PC-3 (cell line): Measurements from ENCODE around the gene TRIM23. TPM values are rescaled to one million over a fixed set of nuclear protein-coding genes. Genes with fewer than 3 reads are reported as not detected.

Source experiments
- ATAC-seq: fragments of 200-7000 bp; cut with Tn5 transposase; 2 replicates; pipeline ENCODE4 v1.9.1; 2020; ENCODE audit warnings: mild to moderate bottlenecking, moderate library complexity
- BruUV-seq: library from RNA; stranded (reverse); fragments of 400-500 nt; replicated peaks from 2 replicates; lab custom pipeline; 2021; lab: Mats Ljungman, UMichigan
- CTCF ChIA-PET: fragments of 300-600 bp; sonication (Branson Sonifier 250); formaldehyde crosslinking; loops from one replicate; lab custom pipeline; 2022; ENCODE audit warnings: antibody characterized with exemption; lab: Charles Lee
- POLR2A ChIA-PET: fragments of 300-600 bp; sonication (Branson Sonifier 250); formaldehyde crosslinking; loops from one replicate; lab custom pipeline; 2022; ENCODE audit warnings: antibody characterized with exemption; ENCODE audit not compliant: unreplicated experiment; lab: Charles Lee
- DNase-seq: peaks from one replicate; pipeline ENCODE4 v3.0.0-alpha.2; 2015
- H2AFZ ChIP-seq: fragments of 300-600 bp; sonication (generic); 2 replicates; pipeline ENCODE4 v1.6.0; 2016; ENCODE audit warnings: antibody characterized with exemption, low read length
- H3F3A ChIP-seq: fragments of 300-600 bp; sonication (generic); one replicate; pipeline ENCODE4 v1.6.0; 2017; ENCODE audit warnings: antibody characterized with exemption, low read length, control low read depth, mild to moderate bottlenecking; ENCODE audit not compliant: unreplicated experiment
- H3K27ac ChIP-seq: fragments of 300-600 bp; sonication (generic); 2 replicates; pipeline ENCODE4 v1.5.1; 2016; ENCODE audit warnings: mild to moderate bottlenecking, low read length
- H3K27me3 ChIP-seq: fragments of 300-600 bp; sonication (generic); 2 replicates; pipeline ENCODE4 v1.6.1; 2016; ENCODE audit warnings: low read length, mixed read lengths
- H3K36me3 ChIP-seq: fragments of 300-600 bp; sonication (generic); 2 replicates; pipeline ENCODE4 v1.6.1; 2016; ENCODE audit warnings: low read depth, mixed run types, low read length, mixed read lengths
- H3K4me1 ChIP-seq: fragments of 300-600 bp; sonication (generic); 2 replicates; pipeline ENCODE4 v1.5.1; 2016; ENCODE audit warnings: low read length; ENCODE audit not compliant: insufficient read depth
- H3K4me2 ChIP-seq: fragments of 300-600 bp; sonication (generic); 2 replicates; pipeline ENCODE4 v1.6.0; 2016; ENCODE audit warnings: low read length
- H3K4me3 ChIP-seq: fragments of 300-600 bp; sonication (generic); 2 replicates; pipeline ENCODE4 v1.5.1; 2016; ENCODE audit warnings: mild to moderate bottlenecking, low read length, mixed read lengths
- H3K79me2 ChIP-seq: fragments of 300-600 bp; sonication (generic); 2 replicates; pipeline ENCODE4 v1.6.1; 2017; ENCODE audit warnings: low read length, mixed read lengths
- H3K9ac ChIP-seq: fragments of 300-600 bp; sonication (generic); 2 replicates; pipeline ENCODE4 v1.6.0; 2016; ENCODE audit warnings: mild to moderate bottlenecking, low read length
- H3K9me2 ChIP-seq: fragments of 300-600 bp; sonication (generic); replicated peaks from 2 replicates; pipeline ENCODE4 v1.6.1; 2016; ENCODE audit warnings: mixed run types, low read length, mixed read lengths
- H3K9me3 ChIP-seq: fragments of 300-600 bp; sonication (generic); 2 replicates; pipeline ENCODE4 v1.6.1; 2016; ENCODE audit warnings: low read length, mixed read lengths
- H4K20me1 ChIP-seq: fragments of 300-600 bp; sonication (generic); 2 replicates; pipeline ENCODE4 v1.6.1; 2016; ENCODE audit warnings: low read length, mixed read lengths
- EZH2 ChIP-seq: fragments of 300-600 bp; sonication (generic); IDR thresholded peaks from one replicate; pipeline ENCODE4 v1.6.1; 2017; ENCODE audit warnings: antibody characterized with exemption, mild to moderate bottlenecking, low read length; ENCODE audit not compliant: unreplicated experiment
- EZH2phosphoT487 ChIP-seq: fragments of 300-600 bp; sonication (generic); IDR thresholded peaks from 2 replicates; pipeline ENCODE4 v1.6.1; 2018; ENCODE audit warnings: mild to moderate bottlenecking, antibody characterized with exemption, low read length, borderline replicate concordance
- intact Hi-C: fragments of 100-400 bp; cut with micrococcal nuclease; formaldehyde crosslinking; loops from 2 replicates; pipeline ENCODE4 v1.9.0; 2023
- total RNA-seq: library from RNA; depleted of rRNA; stranded (reverse); fragments of >200 nt; gene quantifications from 2 replicates; pipeline ENCODE4 v1.2.3, GENCODE V29; 2014
- TF ChIP-seq, protein P1 (sequence below): fragments of 300-600 bp; sonication (generic); conservative IDR thresholded peaks from 2 replicates; pipeline ENCODE4 v1.5.1; 2017; ENCODE audit warnings: antibody characterized with exemption, low read depth, mild to moderate bottlenecking, low read length

TRIM23 gene
- total RNA-seq, 1 experiment from 2014 or later, result 7.7 TPM

- no peaks in the 10 kb centered on the region for H3K4me1 ChIP-seq
- CTCF ChIA-PET, result no interaction called here
- no peaks in the 10 kb centered on the region for H3K9me3 ChIP-seq
- H3K9ac ChIP-seq, result no peak overlapping the region
- no peak for TF ChIP-seq EZH2
- TF ChIP-seq, protein P1, sequence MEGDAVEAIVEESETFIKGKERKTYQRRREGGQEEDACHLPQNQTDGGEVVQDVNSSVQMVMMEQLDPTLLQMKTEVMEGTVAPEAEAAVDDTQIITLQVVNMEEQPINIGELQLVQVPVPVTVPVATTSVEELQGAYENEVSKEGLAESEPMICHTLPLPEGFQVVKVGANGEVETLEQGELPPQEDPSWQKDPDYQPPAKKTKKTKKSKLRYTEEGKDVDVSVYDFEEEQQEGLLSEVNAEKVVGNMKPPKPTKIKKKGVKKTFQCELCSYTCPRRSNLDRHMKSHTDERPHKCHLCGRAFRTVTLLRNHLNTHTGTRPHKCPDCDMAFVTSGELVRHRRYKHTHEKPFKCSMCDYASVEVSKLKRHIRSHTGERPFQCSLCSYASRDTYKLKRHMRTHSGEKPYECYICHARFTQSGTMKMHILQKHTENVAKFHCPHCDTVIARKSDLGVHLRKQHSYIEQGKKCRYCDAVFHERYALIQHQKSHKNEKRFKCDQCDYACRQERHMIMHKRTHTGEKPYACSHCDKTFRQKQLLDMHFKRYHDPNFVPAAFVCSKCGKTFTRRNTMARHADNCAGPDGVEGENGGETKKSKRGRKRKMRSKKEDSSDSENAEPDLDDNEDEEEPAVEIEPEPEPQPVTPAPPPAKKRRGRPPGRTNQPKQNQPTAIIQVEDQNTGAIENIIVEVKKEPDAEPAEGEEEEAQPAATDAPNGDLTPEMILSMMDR, result no peak
- TF ChIP-seq EZH2phosphoT487, result no peak
- DNase-seq (no peak), ATAC-seq (no peak)
- no TSS peak for BruUV-seq
- no peaks in the 10 kb centered on the region for H4K20me1 ChIP-seq
- no peak overlapping the region for H3K4me2 ChIP-seq
- POLR2A ChIA-PET, result no interaction called here
- no peak overlapping the region for H3K27ac ChIP-seq
- no peaks in the 10 kb centered on the region for H3K79me2 ChIP-seq
- H3F3A ChIP-seq, result no peaks in the 10 kb centered on the region
- H3K9me2 ChIP-seq, result no peaks in the 10 kb centered on the region
- intact Hi-C loops, result no loop called here
- H3K4me3 ChIP-seq, result no peak overlapping the region
- no peak overlapping the region for H2AFZ ChIP-seq
- no peaks in the 10 kb centered on the region for H3K27me3 ChIP-seq
- H3K36me3 ChIP-seq, result no peaks in the 10 kb centered on the region
These were observed 23.8 kb upstream of the TRIM23 start for GRCh38 chr5:65647941-65648340.

GRCh38 chr5:65646938-65647337 is 22.8 kb upstream of the TRIM23 start:
- Histone ChIP-seq H3F3A (no peaks in the 10 kb centered on the region), H3K4me1 (no peaks in the 10 kb centered on the region), H3K9me2 (no peaks in the 10 kb centered on the region), H3K9me3 (no peaks in the 10 kb centered on the region), H4K20me1 (no peaks in the 10 kb centered on the region), H3K36me3 (no peaks in the 10 kb centered on the region), H2AFZ (no peak overlapping the region), H3K4me3 (no peak overlapping the region), H3K9ac (no peak overlapping the region), H3K27ac (no peak overlapping the region), H3K79me2 (no peaks in the 10 kb centered on the region), H3K27me3 (no peaks in the 10 kb centered on the region), H3K4me2 (no peak overlapping the region)
- ATAC-seq, result no peak
- intact Hi-C loops, result no loop called here
- POLR2A ChIA-PET, result no interaction called here
- no TSS peak for BruUV-seq
- no peak for DNase-seq
- CTCF ChIA-PET, result no interaction called here
- no peak for TF ChIP-seq EZH2phosphoT487
- TF ChIP-seq EZH2, result no peak
- TF ChIP-seq, protein P1, result no peak

DNA sequence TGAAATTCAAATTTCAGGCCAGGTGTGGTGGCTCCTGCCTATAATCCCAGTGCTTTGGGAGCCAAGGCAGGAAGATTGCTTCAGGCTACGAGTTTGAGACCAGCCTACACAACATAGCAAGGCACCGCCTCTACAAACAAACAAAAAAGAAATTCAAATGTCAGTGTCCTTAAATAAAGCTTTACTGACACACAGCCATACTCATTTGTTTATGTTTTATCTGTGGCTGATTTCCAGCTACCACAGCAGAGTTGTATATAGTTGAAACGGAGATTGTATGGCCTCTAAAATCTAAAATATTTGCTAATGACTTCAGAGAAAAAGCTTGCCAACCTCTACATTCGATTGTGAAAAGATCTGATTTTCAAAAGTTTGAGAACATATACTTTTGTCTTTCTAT is 16.1 kb upstream of the TRIM23 start:
- Histone ChIP-seq H2AFZ (no peak overlapping the region), H3K9me3 (no peaks in the 10 kb centered on the region), H3K27me3 (no peaks in the 10 kb centered on the region), H3F3A (no peaks in the 10 kb centered on the region), H3K9me2 (no peaks in the 10 kb centered on the region), H3K79me2 (no peaks in the 10 kb centered on the region), H3K36me3 (no peaks in the 10 kb centered on the region; the same call in 1 of the 2 replicates), H3K4me1 (no peaks in the 10 kb centered on the region), H3K4me3 (no peak overlapping the region), H3K27ac (no peak overlapping the region), H4K20me1 (no peaks in the 10 kb centered on the region), H3K9ac (no peak overlapping the region), H3K4me2 (no peak overlapping the region)
- BruUV-seq, result no TSS peak
- intact Hi-C loops, result no loop called here
- no peak for DNase-seq
- POLR2A ChIA-PET, result no interaction called here
- no peak for ATAC-seq
- CTCF ChIA-PET, result no interaction called here
- no peak for TF ChIP-seq EZH2phosphoT487
- TF ChIP-seq EZH2, result no peak
- TF ChIP-seq, protein P1, result no peak
